WTC11 (cell line): ENCODE measurements around the gene SNRPD3.

Experiments used
- ESRRA ChIP-seq: sonication (generic); formaldehyde crosslinking; IDR thresholded peaks from 2 replicates; pipeline ENCODE4 v1.8.1; 2022; ENCODE audit warnings: mild to moderate bottlenecking, missing genetic modification reagents, borderline replicate concordance
- GABPB1 ChIP-seq: sonication (generic); formaldehyde crosslinking; IDR thresholded peaks from 2 replicates; pipeline ENCODE4 v1.8.1; 2023; ENCODE audit warnings: mild to moderate bottlenecking, missing genetic modification reagents
- JUN ChIP-seq: sonication (generic); formaldehyde crosslinking; IDR thresholded peaks from 2 replicates; pipeline ENCODE4 v1.8.0; 2023; ENCODE audit warnings: mild to moderate bottlenecking, missing genetic modification reagents
- NR1H2 ChIP-seq: sonication (generic); formaldehyde crosslinking; IDR thresholded peaks from 2 replicates; pipeline ENCODE4 v1.9.0; 2021; ENCODE audit warnings: mild to moderate bottlenecking, moderate library complexity, missing genetic modification reagents
- STAT6 ChIP-seq: sonication (generic); formaldehyde crosslinking; conservative IDR thresholded peaks from 2 replicates; pipeline ENCODE4 v1.8.1; 2023; ENCODE audit warnings: mild to moderate bottlenecking, low read depth, missing genetic modification reagents, moderate library complexity
- TCF7 ChIP-seq: sonication (generic); formaldehyde crosslinking; IDR thresholded peaks from 2 replicates; pipeline ENCODE4 v1.8.0; 2022; ENCODE audit warnings: mild to moderate bottlenecking, low read depth, missing genetic modification reagents, moderate library complexity
- USF1 ChIP-seq: sonication (generic); formaldehyde crosslinking; IDR thresholded peaks from 2 replicates; pipeline ENCODE4 v1.8.0; 2022; ENCODE audit warnings: mild to moderate bottlenecking, missing genetic modification reagents
- ZNF232 ChIP-seq: sonication (generic); formaldehyde crosslinking; IDR thresholded peaks from 2 replicates; pipeline ENCODE4 v1.8.0; 2022; ENCODE audit warnings: mild to moderate bottlenecking, missing genetic modification reagents
- TF ChIP-seq, protein P1 (sequence below): fragments of 200-600 bp; IDR thresholded peaks from 2 replicates; pipeline ENCODE4 v1.8.0; 2022; ENCODE audit warnings: antibody characterized with exemption
- TF ChIP-seq, protein P2 (sequence below): sonication (generic); formaldehyde crosslinking; IDR thresholded peaks from 2 replicates; pipeline ENCODE4 v1.8.1; 2022; ENCODE audit warnings: low read depth, mild to moderate bottlenecking, moderate library complexity, missing genetic modification reagents, borderline replicate concordance
- TF ChIP-seq, protein P3 (sequence below): sonication (generic); formaldehyde crosslinking; IDR thresholded peaks from 2 replicates; pipeline ENCODE4 v1.8.0; 2022; ENCODE audit warnings: mild to moderate bottlenecking, missing genetic modification reagents
- TF ChIP-seq, protein P4 (sequence below): sonication (generic); formaldehyde crosslinking; IDR thresholded peaks from 2 replicates; pipeline ENCODE4 v1.8.1; 2023; ENCODE audit warnings: mild to moderate bottlenecking, missing genetic modification reagents

- TF ChIP-seq GABPB1 (no peak), NR1H2 (no peak), USF1 (no peak), JUN (CRISPR knock-in tag) (no peak), STAT6 (CRISPR knock-in tag) (no peak), ZNF232 (CRISPR knock-in tag) (no peak), ESRRA (CRISPR knock-in tag) (no peak), TCF7 (CRISPR knock-in tag) (no peak)
- TF ChIP-seq, protein P1, sequence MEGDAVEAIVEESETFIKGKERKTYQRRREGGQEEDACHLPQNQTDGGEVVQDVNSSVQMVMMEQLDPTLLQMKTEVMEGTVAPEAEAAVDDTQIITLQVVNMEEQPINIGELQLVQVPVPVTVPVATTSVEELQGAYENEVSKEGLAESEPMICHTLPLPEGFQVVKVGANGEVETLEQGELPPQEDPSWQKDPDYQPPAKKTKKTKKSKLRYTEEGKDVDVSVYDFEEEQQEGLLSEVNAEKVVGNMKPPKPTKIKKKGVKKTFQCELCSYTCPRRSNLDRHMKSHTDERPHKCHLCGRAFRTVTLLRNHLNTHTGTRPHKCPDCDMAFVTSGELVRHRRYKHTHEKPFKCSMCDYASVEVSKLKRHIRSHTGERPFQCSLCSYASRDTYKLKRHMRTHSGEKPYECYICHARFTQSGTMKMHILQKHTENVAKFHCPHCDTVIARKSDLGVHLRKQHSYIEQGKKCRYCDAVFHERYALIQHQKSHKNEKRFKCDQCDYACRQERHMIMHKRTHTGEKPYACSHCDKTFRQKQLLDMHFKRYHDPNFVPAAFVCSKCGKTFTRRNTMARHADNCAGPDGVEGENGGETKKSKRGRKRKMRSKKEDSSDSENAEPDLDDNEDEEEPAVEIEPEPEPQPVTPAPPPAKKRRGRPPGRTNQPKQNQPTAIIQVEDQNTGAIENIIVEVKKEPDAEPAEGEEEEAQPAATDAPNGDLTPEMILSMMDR = no peak
- TF ChIP-seq, protein P2, sequence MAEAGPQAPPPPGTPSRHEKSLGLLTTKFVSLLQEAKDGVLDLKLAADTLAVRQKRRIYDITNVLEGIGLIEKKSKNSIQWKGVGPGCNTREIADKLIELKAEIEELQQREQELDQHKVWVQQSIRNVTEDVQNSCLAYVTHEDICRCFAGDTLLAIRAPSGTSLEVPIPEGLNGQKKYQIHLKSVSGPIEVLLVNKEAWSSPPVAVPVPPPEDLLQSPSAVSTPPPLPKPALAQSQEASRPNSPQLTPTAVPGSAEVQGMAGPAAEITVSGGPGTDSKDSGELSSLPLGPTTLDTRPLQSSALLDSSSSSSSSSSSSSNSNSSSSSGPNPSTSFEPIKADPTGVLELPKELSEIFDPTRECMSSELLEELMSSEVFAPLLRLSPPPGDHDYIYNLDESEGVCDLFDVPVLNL (CRISPR knock-in tag) = no peak
- TF ChIP-seq, protein P3, sequence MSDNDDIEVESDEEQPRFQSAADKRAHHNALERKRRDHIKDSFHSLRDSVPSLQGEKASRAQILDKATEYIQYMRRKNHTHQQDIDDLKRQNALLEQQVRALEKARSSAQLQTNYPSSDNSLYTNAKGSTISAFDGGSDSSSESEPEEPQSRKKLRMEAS (CRISPR knock-in tag) = no peak
- TF ChIP-seq, protein P4, sequence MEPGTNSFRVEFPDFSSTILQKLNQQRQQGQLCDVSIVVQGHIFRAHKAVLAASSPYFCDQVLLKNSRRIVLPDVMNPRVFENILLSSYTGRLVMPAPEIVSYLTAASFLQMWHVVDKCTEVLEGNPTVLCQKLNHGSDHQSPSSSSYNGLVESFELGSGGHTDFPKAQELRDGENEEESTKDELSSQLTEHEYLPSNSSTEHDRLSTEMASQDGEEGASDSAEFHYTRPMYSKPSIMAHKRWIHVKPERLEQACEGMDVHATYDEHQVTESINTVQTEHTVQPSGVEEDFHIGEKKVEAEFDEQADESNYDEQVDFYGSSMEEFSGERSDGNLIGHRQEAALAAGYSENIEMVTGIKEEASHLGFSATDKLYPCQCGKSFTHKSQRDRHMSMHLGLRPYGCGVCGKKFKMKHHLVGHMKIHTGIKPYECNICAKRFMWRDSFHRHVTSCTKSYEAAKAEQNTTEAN (CRISPR knock-in tag) = no peak
These were observed 11.9 kb downstream of the SNRPD3 start for GRCh38 chr22:24567668-24568067.
